Fibroblast of skin of left biceps (primary cell): Measurements from ENCODE around the gene RFPL4AL1.
"Not testable (repeated sequence)": the region's sequence is repeated elsewhere in the genome, so short reads cannot be mapped to it uniquely, and the experiment has no call there.

Experiments
- DNase-seq, 2 experiments: peaks; one replicate each; pipeline ENCODE4 v3.0.0-alpha.2; 2013; ENCODE audit warnings: low read depth in 2 of 2

RFPL4AL1 gene

GRCh38 chr19:55768818-55769217 is at the start of gene RFPL4AL1:
Gene RFPL4AL1 (plus strand): TSS chr19:55769118. CDS start chr19:55771805, 2,687 bp downstream.
- DNase-seq = not testable (repeated sequence)

GRCh38 chr19:55720214-55720746 is 48.6 kb upstream of the RFPL4AL1 start:
- DNase-seq = no peak

GRCh38 chr19:55720801-55721200 is 48.1 kb upstream of the RFPL4AL1 start:
- DNase-seq = no peak

GRCh38 chr19:55723491-55723890 is 45.4 kb upstream of the RFPL4AL1 start:
- no peak for DNase-seq

- DNase-seq = not testable (repeated sequence)
Observed at GRCh38 chr19:55730378-55730777, 38.5 kb upstream of the RFPL4AL1 start.

GRCh38 chr19:55738302-55738701 is 30.6 kb upstream of the RFPL4AL1 start, which contains the start of gene NLRP9:
Gene NLRP9 (minus strand): TSS chr19:55738402. CDS start chr19:55738374, 28 bp downstream.
- no peak for DNase-seq

- DNase-seq = no peak
Observed at GRCh38 chr19:55750715-55751114, 18.2 kb upstream of the RFPL4AL1 start.

- no peak for DNase-seq
Observed at GRCh38 chr19:55753401-55753800, 15.5 kb upstream of the RFPL4AL1 start.

GRCh38 chr19:55756808-55757207 is 12.1 kb upstream of the RFPL4AL1 start:
- DNase-seq = not testable (repeated sequence)

GRCh38 chr19:55758797-55759196 is 10.1 kb upstream of the RFPL4AL1 start, which contains the start of gene RFPL4A:
Gene RFPL4A (plus strand): TSS chr19:55759097. CDS start chr19:55761801, 2,704 bp downstream.
- DNase-seq = not testable (repeated sequence)

- DNase-seq = no peak
Observed at GRCh38 chr19:55766466-55766865, 2.5 kb upstream of the RFPL4AL1 start.

GRCh38 chr19:55769632-55770031 is 714 bp downstream of the RFPL4AL1 start:
- not testable (repeated sequence) for DNase-seq

GRCh38 chr19:55777528-55777927 is 8.6 kb downstream of the RFPL4AL1 start:
- no peak for DNase-seq

- no peak for DNase-seq
Observed at GRCh38 chr19:55778331-55778730, 9.4 kb downstream of the RFPL4AL1 start.

GRCh38 chr19:55781112-55781511 is 12.2 kb downstream of the RFPL4AL1 start:
- DNase-seq = no peak

- DNase-seq = no peak
Observed at GRCh38 chr19:55795021-55795420, 26.1 kb downstream of the RFPL4AL1 start.

GRCh38 chr19:55801416-55801815 is 32.5 kb downstream of the RFPL4AL1 start:
- no peak for DNase-seq

GRCh38 chr19:55802281-55802680 is 33.4 kb downstream of the RFPL4AL1 start:
- DNase-seq = no peak

GRCh38 chr19:55809381-55810058 is 40.6 kb downstream of the RFPL4AL1 start:
- DNase-seq = no peak

GRCh38 chr19:55811340-55811739 is 42.4 kb downstream of the RFPL4AL1 start:
- DNase-seq = no peak

GRCh38 chr19:55812449-55812848 is 43.5 kb downstream of the RFPL4AL1 start:
- DNase-seq = no peak

- no peak for DNase-seq
Observed at GRCh38 chr19:55813906-55814305, 45.0 kb downstream of the RFPL4AL1 start.

- no peak for DNase-seq
Observed at GRCh38 chr19:55820037-55820436, 51.1 kb downstream of the RFPL4AL1 start.
